ENCODE data around the gene GYPB.
"Not testable (repeated sequence)": the region's sequence is repeated elsewhere in the genome, so short reads cannot be mapped to it uniquely, and the experiment has no call there.

GYPB gene

DNA sequence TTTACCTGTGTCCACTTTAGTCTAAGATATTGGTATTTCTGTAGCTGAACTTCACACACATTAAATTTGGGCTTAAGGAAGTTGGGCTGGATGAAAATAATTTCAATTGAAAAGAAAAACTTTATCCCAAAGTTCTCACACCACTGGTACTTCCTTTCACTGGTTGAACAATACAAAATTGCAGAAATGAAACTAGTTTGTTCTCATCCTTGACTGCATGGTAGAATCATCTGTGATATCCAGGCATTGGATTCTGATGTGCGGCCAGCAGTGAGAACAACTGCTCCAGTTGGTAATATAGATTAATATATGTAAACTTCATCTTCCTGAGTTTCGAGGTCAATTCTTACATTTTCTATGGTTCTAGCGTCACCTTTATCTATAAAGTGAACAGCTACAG lies 10.6 kb downstream of the GYPB start:
- not testable (repeated sequence) for DNase-seq

DNA sequence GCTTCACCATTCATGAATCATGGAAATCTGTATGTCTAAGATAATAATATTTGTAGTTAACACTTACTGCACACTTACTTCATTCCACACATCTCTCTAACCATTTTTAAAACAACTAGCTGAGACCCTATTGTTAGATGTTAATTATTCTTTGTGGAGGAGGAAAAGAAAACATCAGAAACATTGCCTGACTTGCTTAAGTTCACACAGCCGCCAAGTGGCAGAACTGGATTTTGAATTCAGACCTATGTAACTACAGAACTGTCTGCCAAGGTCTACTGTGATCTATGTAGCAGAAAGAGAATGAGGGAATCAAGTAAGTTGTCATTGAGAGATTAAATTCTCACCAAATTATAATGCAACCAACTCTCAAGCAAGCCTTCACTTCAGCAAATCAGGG lies 11.2 kb downstream of the GYPB start:
- not testable (repeated sequence) for DNase-seq

- not testable (repeated sequence) for DNase-seq
Observed at GRCh38 chr4:144006200-144006803, 12.9 kb downstream of the GYPB start.

DNA sequence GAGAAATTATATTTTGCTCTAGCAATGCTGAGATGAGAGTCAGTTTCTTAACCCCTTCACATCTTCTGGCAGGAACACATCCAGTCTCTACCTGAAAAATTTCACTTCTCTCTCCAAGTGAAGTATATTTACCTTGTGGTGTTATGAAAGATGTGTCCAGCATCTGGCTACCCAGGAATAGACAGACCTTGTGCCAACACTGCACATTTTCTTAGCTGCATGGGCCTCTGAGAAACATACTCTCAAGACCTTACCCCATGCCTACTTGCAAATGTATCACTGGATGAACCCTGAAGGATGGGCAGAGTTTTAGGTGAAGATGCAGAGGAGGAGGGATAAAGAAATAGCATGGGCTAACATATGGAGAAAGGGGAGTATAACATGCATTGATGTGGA lies 13.6 kb downstream of the GYPB start:
- DNase-seq: not testable (repeated sequence)

DNA sequence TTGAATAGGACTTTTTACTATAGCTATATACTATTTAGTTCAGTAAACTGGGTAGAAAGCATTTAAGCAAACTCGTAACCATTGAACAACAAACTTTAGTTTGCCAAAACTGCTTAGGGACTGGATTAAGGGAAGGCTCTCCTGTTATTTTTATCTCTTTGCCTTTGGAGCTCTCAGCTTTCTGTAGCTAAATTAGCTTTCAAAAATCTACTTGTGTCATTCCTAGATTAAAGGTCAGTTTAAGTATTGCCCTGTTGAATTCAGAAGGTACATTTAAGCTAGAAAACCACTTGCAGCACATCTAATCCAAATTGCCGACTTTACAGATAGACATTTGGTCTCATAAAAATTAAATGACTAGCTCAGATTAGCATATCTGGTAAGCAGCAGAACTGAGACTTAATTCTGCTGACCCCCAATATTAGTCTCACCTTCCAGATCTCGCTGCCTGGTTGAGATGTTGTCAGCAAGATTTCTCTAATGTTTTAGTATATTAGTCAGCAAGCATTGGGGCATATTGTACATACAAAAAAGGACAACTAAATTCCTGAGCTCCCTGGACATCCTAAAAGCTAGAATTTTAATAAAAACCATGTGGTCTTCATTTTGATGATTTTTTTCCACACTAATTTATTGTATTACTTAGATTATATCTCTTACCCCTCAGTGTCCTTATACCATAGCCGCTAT lies 14.2 kb downstream of the GYPB start:
- not testable (repeated sequence) for DNase-seq

GRCh38 chr4:144003890-144004265 lies 15.3 kb downstream of the GYPB start:
- DNase-seq: not testable (repeated sequence)

DNA sequence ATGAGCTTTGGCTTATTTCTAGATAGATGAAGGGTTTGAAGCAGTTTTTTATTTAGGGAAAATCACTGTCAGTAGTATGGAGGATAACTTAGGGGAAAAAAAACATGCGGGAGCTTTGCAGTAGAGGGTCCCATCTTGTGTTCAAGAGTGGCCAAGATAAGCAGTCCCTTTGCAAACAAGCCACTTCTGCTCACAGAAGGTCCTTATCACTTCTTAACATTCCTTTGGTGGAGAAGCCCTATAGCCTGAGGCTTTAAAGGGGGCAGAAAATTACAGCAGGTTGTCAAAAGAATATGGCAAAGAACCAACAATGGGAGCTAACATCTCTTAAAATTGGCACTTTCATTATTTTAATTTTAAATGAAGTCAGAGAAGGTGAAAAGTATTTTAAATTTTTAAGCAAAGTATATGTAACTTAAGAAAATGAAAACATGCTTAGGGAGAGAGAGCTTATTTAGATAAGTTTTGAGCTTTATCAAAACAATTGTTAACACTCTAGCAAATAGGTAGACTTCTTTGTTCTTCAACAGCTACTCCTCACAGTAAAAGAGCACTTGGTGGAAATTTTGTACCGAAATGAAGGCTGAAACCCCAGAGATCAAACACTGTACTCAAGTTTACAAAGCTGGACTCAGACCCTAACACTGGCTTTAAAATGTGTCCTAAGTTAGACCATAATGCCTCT lies 15.8 kb downstream of the GYPB start:
- DNase-seq: not testable (repeated sequence)

- DNase-seq: not testable (repeated sequence)
Observed at GRCh38 chr4:144000331-144000995, 18.7 kb downstream of the GYPB start.

GRCh38 chr4:143996193-143996592 lies 23.0 kb downstream of the GYPB start:
- not testable (repeated sequence) for DNase-seq

GRCh38 chr4:143991761-143992160 lies 27.4 kb downstream of the GYPB start:
- DNase-seq: not testable (repeated sequence)

DNA sequence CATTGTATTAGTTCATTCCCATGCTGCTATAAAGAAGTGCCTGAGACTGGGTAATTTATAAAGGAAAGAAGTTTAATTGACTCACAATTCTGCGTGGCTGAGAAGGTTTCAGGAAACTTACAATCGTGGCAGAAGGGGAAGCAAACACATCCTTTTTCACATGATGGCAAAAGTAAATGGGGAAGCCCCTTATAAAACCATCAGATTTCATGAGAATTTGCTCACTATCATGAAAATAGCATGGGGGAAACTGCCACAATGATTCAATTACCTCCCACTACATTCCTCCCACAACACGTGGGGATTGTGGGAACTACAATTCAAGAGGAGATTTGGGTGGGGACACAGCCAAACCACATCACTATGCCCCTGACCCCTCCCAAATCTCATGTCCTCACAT lies 28.5 kb downstream of the GYPB start:
- not testable (repeated sequence) for DNase-seq

GRCh38 chr4:143986180-143986579 lies 33.0 kb downstream of the GYPB start:
- no peak for DNase-seq

DNA sequence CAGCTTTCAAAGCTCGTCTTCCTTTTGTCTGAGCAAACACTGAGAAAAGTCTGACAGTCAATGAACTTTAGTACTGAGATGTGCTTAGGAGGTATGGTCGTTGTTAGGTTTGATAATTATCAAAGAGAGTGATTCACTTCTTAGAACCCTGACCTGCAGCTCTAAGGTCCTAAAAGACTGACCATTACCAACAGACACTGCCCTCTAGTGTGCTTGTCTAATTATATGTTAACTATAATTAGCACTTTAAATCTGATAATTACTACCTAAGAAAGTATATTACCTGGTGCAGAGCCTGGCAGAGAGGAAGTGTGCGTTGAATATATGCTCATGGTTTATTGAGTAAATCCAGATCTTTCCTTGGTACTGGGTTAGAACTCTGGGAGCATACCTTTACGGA lies 38.4 kb downstream of the GYPB start:
- DNase-seq: not testable (repeated sequence)

DNA sequence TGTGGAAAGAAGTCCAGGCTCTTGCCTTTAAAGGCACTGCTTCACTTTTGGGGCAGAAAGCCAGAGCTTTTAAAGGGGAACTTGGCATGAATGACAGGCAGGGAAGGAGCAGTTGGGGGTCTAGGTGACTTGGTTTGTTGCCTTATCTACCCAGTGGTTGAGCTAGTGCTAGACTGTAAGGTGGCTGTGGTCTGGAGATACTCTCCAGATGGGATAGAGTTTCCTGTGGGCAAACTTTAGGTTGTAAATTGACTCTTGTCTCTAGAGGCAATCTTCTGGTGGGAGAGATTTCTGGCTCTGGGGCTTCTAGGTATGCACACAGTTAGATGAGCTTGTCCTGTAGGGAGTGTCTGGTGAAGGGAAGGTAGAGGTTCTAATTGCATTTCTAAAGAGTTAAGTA lies 43.7 kb downstream of the GYPB start:
- DNase-seq: not testable (repeated sequence)

DNA sequence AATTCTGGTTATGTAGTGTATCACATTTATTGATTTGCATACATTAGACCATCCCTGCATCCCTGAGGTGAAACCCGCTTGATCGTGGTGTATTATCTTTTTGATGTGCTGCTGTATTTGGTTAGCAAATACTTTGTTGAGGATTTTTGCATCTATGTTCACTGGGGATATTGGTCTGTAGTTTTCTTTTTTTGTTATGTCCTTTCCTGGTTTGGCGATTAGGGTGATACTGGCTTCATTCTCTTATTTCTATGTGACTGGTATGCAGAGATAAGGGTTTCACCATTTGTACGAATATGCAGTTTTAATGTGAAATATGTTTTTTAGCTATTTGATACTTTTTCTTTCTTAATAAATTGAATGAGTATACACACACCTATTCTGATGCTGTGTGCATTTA lies 45.2 kb downstream of the GYPB start:
- not testable (repeated sequence) for DNase-seq

- DNase-seq: no peak
Observed at GRCh38 chr4:143961075-143961474, 58.1 kb downstream of the GYPB start.

DNA sequence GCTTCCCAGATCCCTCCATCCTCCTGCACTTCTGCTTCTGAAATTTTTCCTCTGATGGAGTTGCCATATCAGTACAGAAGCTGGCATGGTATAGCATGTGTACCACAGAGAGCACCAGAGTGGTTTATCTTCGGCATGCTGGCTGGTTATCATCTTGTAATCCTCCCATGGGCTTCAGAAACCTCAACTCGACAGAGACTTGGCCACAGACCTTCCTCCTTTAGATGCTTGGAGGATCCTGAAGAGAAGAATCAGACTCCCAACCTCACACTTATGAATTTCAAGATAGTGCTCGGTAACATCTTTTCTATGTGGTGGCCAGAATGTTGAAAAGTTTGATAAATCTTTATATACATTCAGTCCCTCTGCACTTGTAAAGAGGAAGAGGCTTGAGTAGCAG lies 63.9 kb downstream of the GYPB start:
- DNase-seq: not testable (repeated sequence)

DNA sequence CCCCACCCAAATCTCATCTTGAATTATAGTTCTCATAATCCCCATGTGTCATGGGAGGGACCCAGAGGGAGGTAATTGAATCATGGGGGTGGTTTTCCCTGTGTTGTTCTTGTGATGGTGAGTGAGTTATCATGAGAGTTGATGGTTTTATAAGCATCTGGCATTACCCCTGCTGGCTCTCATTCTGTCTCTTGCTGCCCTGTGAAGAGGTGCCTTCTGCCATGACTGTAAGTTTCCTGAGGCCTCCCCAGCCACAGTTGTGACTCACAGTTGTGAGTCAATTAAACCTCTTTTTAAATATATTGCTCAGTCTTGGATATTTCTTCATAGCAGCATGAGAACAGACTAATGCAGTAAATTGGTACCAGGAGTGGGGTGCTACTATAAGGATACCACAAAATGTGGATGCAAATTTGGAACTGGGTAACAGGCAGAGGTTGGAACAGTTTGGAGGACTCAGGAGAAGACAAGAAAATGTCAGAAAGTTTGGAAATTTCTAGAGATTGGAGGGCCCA lies 67.7 kb downstream of the GYPB start:
- not testable (repeated sequence) for DNase-seq

- DNase-seq: not testable (repeated sequence)
Observed at GRCh38 chr4:143950967-143951366, 68.2 kb downstream of the GYPB start.

DNA sequence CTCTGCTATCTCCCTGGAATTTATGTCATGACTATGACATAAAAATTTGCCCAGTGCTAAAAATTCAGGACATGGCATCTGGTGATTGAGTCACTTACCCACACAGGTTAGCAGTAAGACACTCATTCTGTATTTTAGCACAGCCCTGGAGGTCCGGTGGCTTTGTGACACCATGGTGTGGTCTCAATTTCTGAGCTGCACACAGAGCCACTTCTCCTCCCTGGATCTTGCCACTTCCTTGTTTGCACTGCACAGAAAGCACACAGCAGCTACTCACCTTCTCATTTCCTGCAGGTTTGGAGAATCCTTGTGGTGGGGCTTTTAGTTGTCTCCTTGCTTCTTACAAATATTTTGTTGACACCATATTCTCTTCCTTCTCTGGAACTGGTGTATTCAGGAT lies 69.0 kb downstream of the GYPB start:
- DNase-seq: not testable (repeated sequence)

GRCh38 chr4:143947493-143947892 lies 71.7 kb downstream of the GYPB start:
- not testable (repeated sequence) for DNase-seq

All from NCI-H524 treated with DMSO at 0.1 percent for 48 hours (cell line).